Thyroid gland (tissue), 4 donors: Measurements from ENCODE around the gene TLCD1. TPM values are rescaled to one million over a fixed set of nuclear protein-coding genes. Genes with fewer than 3 reads are reported as not detected.

Source experiments
- DNase-seq, 2 donors: peaks; one replicate each; pipeline ENCODE4 v3.0.0-alpha.2; 2019
- H3K27ac ChIP-seq, 3 donors: fragments of 200-600 bp; sonication (generic); 1 replicate in 2 of 3; 2 replicates in 1 of 3; pipeline ENCODE4 v1.5.1; 2016 to 2019; ENCODE audit warnings: mild to moderate bottlenecking in 1 of 3, moderate library complexity in 1 of 3
- H3K27me3 ChIP-seq: fragments of 200-600 bp; sonication (generic); one replicate; pipeline ENCODE4 v1.5.1; 2019
- H3K36me3 ChIP-seq, 2 donors: fragments of 200-600 bp; sonication (generic); one replicate each; pipeline ENCODE4 v1.5.1; 2016 to 2019
- H3K4me1 ChIP-seq, 2 donors: fragments of 200-600 bp; sonication (generic); one replicate each; pipeline ENCODE4 v1.5.1; 2017 to 2019
- H3K4me3 ChIP-seq, 3 donors: fragments of 200-600 bp; sonication (generic); replicated peaks in 1 of 3; 1 replicate in 2 of 3; 2 replicates in 1 of 3; pipeline ENCODE4 v1.5.1; 2016; ENCODE audit warnings: mild to moderate bottlenecking in 1 of 3
- H3K9me3 ChIP-seq: fragments of 200-600 bp; sonication (generic); one replicate; pipeline ENCODE4 v1.5.1; 2017
- POLR2A ChIP-seq, 2 donors: fragments of 450-650 bp; IDR thresholded peaks; one replicate each; pipeline ENCODE4 v1.6.1; 2017; ENCODE audit warnings: antibody characterized with exemption in 2 of 2, mild to moderate bottlenecking in 2 of 2, moderate library complexity in 1 of 2
- WGBS, 2 donors: methylation state at CpG; one replicate each; pipeline ENCODE4 v1.1.5; 2017; 5-methylcytosine and 5-hydroxymethylcytosine counted together
- intact Hi-C: fragments of 100-400 bp; cut with DNase I; formaldehyde crosslinking; loops from one replicate; pipeline ENCODE4 v1.15.1; 2023
- total RNA-seq, 4 donors: library from RNA; depleted of rRNA; stranded (reverse); fragments of >200 nt; gene quantifications; one replicate each; pipeline ENCODE4 v1.2.3, GENCODE V29; 2016
- TF ChIP-seq, protein P1 (sequence below), 6 experiments: fragments of 200-600 bp in 3 of 6; fragments of 450-650 bp in 3 of 6; sonication (generic) in 3 of 6; IDR thresholded peaks; one replicate each; pipeline ENCODE4 v1.5.1; 2016 to 2019; ENCODE audit warnings: antibody characterized with exemption in 6 of 6, mild to moderate bottlenecking in 2 of 6, inconsistent platforms in 1 of 6, moderate library complexity in 1 of 6

The TLCD1 gene
- total RNA-seq, 4 donors from 2014 or later: 1.6 to 21.4 (median 5.1) TPM

DNA sequence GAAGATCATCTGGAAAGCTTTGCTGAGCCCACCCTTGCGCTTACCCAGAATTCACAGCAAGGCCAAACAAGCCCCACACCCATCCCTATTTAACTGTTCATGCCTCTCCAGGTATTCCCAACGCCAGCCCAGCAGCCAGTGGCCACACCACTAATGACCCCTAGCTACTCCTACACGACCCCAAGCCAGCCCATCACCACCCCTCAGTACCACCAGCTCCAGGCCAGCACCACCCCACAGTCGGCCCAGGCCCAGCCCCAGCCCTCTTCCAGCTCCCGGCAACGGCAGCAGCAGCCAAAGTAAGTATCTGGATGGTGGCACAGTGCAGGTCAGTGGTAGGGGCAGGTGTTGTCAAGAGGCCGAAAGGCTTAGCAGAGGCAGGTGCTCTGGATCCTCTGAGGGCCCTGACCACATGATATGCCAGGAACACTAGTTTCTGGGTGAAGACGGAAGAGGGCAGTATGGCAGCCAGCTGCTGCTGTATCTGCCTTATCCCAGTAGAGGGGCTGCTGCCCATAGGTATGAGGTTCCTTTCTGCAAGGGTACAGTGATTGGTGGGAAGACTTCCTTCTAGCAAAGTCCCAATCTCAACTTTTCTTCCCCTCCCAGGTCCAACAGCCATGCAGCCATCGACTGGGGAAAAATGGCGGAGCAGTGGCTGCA, 25.1 kb downstream of the TLCD1 start:
- Histone ChIP-seq H3K4me3 (no peak overlapping the region), H3K27ac (no peak overlapping the region), H3K9me3 (no peaks in the 10 kb centered on the region), H3K4me1 (no peaks in the 10 kb centered on the region), H3K27me3 (no peaks in the 10 kb centered on the region), H3K36me3 (peaks cover 71 to 74% of the 10 kb centered on the region in 2 donors)
- no peak for DNase-seq
- intact Hi-C loops: no loop called here
- 92 to 96% methylated on average over 10 of the region's 10 CpGs for WGBS, 2 donors
- TF ChIP-seq, protein P1, sequence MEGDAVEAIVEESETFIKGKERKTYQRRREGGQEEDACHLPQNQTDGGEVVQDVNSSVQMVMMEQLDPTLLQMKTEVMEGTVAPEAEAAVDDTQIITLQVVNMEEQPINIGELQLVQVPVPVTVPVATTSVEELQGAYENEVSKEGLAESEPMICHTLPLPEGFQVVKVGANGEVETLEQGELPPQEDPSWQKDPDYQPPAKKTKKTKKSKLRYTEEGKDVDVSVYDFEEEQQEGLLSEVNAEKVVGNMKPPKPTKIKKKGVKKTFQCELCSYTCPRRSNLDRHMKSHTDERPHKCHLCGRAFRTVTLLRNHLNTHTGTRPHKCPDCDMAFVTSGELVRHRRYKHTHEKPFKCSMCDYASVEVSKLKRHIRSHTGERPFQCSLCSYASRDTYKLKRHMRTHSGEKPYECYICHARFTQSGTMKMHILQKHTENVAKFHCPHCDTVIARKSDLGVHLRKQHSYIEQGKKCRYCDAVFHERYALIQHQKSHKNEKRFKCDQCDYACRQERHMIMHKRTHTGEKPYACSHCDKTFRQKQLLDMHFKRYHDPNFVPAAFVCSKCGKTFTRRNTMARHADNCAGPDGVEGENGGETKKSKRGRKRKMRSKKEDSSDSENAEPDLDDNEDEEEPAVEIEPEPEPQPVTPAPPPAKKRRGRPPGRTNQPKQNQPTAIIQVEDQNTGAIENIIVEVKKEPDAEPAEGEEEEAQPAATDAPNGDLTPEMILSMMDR (IDR thresholded peaks at IDR 0.05): no peak
- no peak for TF ChIP-seq POLR2A (IDR thresholded peaks at IDR 0.05)

DNA sequence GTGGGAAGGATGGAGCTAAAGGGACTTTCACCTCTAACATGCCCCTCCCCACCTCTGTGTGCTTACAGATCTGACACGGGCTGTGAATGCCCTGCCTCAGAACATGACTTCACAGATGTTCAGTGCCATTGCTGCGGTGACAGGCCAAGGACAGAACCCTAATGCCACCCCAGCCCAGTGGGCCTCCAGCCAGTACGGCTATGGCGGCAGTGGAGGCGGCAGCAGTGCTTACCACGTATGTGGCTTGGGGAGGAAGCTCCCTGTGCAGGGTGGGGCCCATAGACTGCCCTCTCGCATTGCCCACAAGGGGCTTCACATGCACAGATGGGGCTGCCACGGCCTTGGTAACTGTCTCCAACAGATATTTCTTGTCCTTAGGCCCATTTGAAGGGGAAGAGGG, 25.8 kb downstream of the TLCD1 start:
- WGBS, 2 donors: 96 to 100% methylated on average over 1 to 8 of the region's 8 CpGs
- H3K4me3 ChIP-seq: no peak overlapping the region
- peaks cover 78 to 81% of the 10 kb centered on the region in 2 donors for H3K36me3 ChIP-seq
- TF ChIP-seq, protein P1 (IDR thresholded peaks at IDR 0.05): no peak
- TF ChIP-seq POLR2A (IDR thresholded peaks at IDR 0.05): no peak
- DNase-seq: no peak
- H3K9me3 ChIP-seq: no peaks in the 10 kb centered on the region
- no peak overlapping the region for H3K27ac ChIP-seq
- intact Hi-C loops: no loop called here
- no peaks in the 10 kb centered on the region for H3K27me3 ChIP-seq
- H3K4me1 ChIP-seq: no peaks in the 10 kb centered on the region

DNA sequence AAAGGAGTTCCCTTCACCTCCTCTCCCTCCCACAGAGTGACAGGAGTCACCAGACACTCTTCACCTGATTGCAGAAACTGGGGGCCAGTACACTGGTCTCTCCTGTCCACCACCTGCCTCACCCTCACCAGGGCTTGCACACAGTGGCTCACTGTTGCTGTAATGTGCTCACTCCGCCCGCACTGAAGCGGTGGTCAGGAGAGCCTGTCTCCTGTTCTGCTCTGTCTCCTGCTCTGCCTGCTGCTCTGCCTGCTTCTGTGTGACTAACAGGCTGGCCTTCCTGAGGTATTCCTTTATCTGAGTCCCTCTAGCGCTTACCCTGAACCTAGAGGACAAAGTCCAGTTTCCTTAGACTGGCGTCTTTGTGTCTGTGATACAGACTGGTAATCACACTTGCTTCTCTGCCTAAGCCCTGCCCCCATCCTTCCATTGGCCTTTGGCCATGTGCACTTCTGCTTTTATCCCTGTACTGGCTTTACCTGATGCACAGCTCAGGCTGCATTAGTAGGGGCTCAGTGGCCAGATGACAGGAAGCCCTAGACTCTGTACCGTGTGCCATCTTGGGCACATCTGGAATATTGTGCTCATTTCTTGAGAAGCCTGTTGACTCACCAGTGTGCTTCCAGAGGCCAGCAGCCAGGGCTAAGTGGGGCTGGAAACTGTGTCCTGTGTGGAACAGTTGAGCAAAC, 27.6 kb downstream of the TLCD1 start:
- TF ChIP-seq POLR2A (IDR thresholded peaks at IDR 0.05): no peak
- TF ChIP-seq, protein P1 (IDR thresholded peaks at IDR 0.05): no peak
- H3K27ac ChIP-seq: no peak overlapping the region
- no peaks in the 10 kb centered on the region for H3K27me3 ChIP-seq
- no peak overlapping the region for H3K4me3 ChIP-seq
- intact Hi-C loops: no loop called here
- WGBS, 2 donors: 97% methylated on average over 6 of the region's 6 CpGs
- DNase-seq: no peak
- no peaks in the 10 kb centered on the region for H3K9me3 ChIP-seq
- no peaks in the 10 kb centered on the region for H3K4me1 ChIP-seq
- peaks cover 96 to 100% of the 10 kb centered on the region in 2 donors for H3K36me3 ChIP-seq

DNA sequence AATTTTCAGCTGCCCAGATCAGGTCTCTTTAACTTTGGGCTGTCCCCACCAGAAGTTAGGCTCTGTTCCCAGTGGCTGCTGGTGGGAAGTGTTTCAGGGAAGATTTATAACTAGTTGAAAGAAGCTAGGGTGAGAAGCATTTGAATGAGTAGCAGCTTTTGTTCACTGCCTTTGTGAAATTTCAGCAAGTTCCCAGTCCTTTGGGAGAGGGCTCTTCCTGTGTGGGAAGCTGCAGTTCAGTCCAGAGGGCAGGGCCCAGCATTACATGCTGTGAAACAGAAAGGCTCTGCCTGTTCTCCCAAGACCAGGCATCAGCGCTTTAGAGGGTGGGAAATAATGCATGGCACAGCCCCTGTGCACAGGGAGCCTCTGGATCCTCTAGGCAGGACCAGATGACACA, 32.2 kb downstream of the TLCD1 start:
- TF ChIP-seq POLR2A (IDR thresholded peaks at IDR 0.05): no peak
- TF ChIP-seq, protein P1 (IDR thresholded peaks at IDR 0.05): no peak
- Histone ChIP-seq H3K9me3 (no peaks in the 10 kb centered on the region), H3K36me3 (peaks cover 87 to 92% of the 10 kb centered on the region in 2 donors), H3K4me1 (no peaks in the 10 kb centered on the region), H3K4me3 (no peak overlapping the region), H3K27ac (no peak overlapping the region), H3K27me3 (no peaks in the 10 kb centered on the region)
- intact Hi-C loops: no loop called here
- no peak for DNase-seq
- WGBS, 2 donors: 89 to 91% methylated on average over 1 of the region's 1 CpG

DNA sequence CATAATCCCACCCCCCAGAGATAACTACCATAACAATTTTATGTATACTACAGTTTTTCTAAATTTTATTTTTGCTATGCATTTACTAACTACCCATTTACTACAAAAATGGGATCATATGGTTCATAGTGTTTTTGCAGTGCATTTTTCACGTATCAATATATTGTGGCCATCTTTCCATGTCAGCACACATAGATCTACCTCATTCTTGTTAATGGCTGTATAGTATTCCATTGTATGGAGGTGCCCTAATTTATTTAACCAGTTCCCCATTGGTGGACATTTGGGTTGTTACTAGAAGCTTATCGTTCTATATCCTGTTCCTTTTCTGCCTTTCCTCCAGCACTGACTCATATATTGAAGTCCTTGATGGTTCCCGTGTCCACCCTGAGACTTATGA, 37.0 kb downstream of the TLCD1 start:
- Histone ChIP-seq H3K4me1 (peaks cover 0 to 12% of the 10 kb centered on the region in 2 donors), H3K36me3 (peaks cover 82 to 85% of the 10 kb centered on the region in 2 donors), H3K27ac (no peak overlapping the region), H3K9me3 (no peaks in the 10 kb centered on the region), H3K27me3 (no peaks in the 10 kb centered on the region), H3K4me3 (no peak overlapping the region)
- WGBS, 2 donors: 95 to 99% methylated on average over 3 of the region's 3 CpGs
- TF ChIP-seq POLR2A (IDR thresholded peaks at IDR 0.05): no peak
- TF ChIP-seq, protein P1 (IDR thresholded peaks at IDR 0.05): no peak
- no peak for DNase-seq
- intact Hi-C loops: no loop called here
